ENCODE measurements around the gene FAM114A2. TPM values are rescaled to one million over a fixed set of nuclear protein-coding genes. Genes with fewer than 3 reads are reported as not detected.

Gene FAM114A2
- polyA plus RNA-seq, 1 donor from 2014 or later, result 8.0 TPM

Other genes starting within 250 kb of the FAM114A2 start
- 14.9 TPM for gene MFAP3, start 57 bp upstream of the FAM114A2 start, polyA plus RNA-seq (ENCODE audit: insufficient read depth, low read depth, low replicate concordance)
- 5.0 TPM for gene GALNT10, start 151.8 kb upstream of the FAM114A2 start, polyA plus RNA-seq (ENCODE audit: insufficient read depth, low read depth, low replicate concordance)

Measured in brain (organoid and tissue), 1 donor.